ENCODE results near the gene GALNT4.

DNA sequence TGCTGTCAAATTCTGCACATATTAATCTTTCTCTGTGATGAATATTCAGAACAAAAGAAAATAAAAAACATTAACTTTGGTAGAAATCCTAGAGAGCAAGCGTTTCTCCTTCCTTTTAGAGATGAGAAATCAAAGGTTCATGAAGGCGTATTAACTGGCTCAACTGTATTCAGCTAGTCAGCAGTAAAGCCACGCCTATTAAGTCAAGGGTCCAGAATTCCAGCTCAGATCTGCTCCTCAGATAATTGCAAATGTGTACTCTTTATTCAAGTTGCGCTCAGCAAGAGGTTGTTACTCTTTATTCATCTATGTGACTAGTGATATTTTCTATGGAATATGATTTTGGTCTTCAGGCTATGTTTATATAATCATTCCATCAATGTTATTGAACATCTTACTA lies 14.3 kb upstream of the GALNT4 start:
- TF ChIP-seq RAD21 (IDR thresholded peaks at IDR 0.05; ENCODE audit: low read depth) (no peak), POLR2A (IDR thresholded peaks at IDR 0.05; ENCODE audit: borderline replicate concordance, extremely low read depth, insufficient read depth, insufficient read length) (no peak), EGR1 (IDR thresholded peaks at IDR 0.05; ENCODE audit: low read depth) (no peak), MAX (IDR thresholded peaks at IDR 0.05) (no peak), SIN3A (IDR thresholded peaks at IDR 0.05; ENCODE audit: low read depth) (no peak), FOSL1 (IDR thresholded peaks at IDR 0.05; ENCODE audit: low read depth) (no peak), YY1 (IDR thresholded peaks at IDR 0.05; ENCODE audit: extremely low read depth, insufficient replicate concordance, low read depth, low read length) (no peak), EZH2phosphoT487 (IDR thresholded peaks at IDR 0.05; ENCODE audit: borderline replicate concordance) (no peak), SP1 (IDR thresholded peaks at IDR 0.05; ENCODE audit: low read depth) (no peak), POLR2AphosphoS5 (IDR thresholded peaks at IDR 0.05; ENCODE audit: low read depth, low read length) (no peak), JUND (IDR thresholded peaks at IDR 0.05) (no peak)
- TF ChIP-seq, protein P1, sequence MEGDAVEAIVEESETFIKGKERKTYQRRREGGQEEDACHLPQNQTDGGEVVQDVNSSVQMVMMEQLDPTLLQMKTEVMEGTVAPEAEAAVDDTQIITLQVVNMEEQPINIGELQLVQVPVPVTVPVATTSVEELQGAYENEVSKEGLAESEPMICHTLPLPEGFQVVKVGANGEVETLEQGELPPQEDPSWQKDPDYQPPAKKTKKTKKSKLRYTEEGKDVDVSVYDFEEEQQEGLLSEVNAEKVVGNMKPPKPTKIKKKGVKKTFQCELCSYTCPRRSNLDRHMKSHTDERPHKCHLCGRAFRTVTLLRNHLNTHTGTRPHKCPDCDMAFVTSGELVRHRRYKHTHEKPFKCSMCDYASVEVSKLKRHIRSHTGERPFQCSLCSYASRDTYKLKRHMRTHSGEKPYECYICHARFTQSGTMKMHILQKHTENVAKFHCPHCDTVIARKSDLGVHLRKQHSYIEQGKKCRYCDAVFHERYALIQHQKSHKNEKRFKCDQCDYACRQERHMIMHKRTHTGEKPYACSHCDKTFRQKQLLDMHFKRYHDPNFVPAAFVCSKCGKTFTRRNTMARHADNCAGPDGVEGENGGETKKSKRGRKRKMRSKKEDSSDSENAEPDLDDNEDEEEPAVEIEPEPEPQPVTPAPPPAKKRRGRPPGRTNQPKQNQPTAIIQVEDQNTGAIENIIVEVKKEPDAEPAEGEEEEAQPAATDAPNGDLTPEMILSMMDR (IDR thresholded peaks at IDR 0.05 in 2 of 3, conservative IDR thresholded peaks at IDR 0.05 in 1 of 3; ENCODE audit: borderline replicate concordance in 1 of 3, insufficient read depth in 1 of 3, low read depth in 2 of 3, low read length in 2 of 3) = no peak
- TF ChIP-seq, protein P2, sequence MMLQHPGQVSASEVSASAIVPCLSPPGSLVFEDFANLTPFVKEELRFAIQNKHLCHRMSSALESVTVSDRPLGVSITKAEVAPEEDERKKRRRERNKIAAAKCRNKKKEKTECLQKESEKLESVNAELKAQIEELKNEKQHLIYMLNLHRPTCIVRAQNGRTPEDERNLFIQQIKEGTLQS (IDR thresholded peaks at IDR 0.05) = no peak
- TF ChIP-seq, protein P3, sequence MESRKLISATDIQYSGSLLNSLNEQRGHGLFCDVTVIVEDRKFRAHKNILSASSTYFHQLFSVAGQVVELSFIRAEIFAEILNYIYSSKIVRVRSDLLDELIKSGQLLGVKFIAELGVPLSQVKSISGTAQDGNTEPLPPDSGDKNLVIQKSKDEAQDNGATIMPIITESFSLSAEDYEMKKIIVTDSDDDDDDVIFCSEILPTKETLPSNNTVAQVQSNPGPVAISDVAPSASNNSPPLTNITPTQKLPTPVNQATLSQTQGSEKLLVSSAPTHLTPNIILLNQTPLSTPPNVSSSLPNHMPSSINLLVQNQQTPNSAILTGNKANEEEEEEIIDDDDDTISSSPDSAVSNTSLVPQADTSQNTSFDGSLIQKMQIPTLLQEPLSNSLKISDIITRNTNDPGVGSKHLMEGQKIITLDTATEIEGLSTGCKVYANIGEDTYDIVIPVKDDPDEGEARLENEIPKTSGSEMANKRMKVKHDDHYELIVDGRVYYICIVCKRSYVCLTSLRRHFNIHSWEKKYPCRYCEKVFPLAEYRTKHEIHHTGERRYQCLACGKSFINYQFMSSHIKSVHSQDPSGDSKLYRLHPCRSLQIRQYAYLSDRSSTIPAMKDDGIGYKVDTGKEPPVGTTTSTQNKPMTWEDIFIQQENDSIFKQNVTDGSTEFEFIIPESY (IDR thresholded peaks at IDR 0.05; ENCODE audit: extremely low read depth, insufficient replicate concordance, low read length) = no peak
